ENCODE measurements around the gene PRPH. TPM values are rescaled to one million over a fixed set of nuclear protein-coding genes. Genes with fewer than 3 reads are reported as not detected.

The PRPH gene
- total and polyA plus RNA-seq, 9 of the 15 experiments (the other 6 are each of a cell fraction or from before 2014, with no cell fraction given): 0.27 to 1.9 (median 1.3) TPM; not detected in 1

DNA sequence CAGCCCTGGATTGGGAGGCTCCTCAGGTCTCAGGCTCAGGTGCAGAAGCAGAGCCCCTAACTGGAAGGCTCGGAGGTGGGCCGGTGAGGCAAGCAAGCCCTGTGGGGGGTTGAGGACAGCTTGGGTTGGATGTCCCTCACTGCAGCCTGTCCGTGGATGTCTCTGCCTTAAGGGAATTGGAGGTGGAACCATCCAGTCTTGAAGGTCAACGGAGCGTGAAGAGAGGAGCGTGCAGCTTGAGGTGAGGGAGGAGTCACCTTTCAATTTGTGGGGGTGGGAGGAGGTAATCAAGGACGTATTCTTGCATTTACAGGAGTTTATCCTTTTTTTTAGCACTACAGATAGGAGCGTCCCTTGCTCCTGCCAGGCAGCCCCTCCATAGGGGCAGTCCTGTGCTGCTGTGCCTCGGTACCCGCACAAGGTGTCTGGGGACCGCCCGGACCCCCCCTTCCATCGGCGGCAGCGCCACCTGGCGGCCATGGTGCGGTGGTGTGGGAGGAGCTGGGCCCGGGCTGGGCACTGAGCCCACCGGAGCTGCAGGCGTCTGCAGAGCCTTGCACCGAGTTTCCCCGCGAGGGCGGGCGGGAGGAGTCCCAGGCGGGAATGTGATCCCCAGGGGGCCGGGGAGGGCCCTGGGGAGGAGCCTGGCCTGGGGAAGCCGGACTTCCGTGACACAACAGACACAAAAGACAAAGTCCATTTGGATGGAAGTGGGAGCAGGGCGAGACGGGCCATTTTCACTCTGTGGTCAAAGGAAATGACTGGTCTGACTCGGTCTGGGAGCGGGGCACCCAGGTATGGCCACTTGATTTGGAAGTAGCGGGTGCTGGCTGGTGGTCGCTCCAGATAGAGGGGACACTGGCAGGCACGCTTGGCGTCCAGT lies 52.6 kb downstream of the PRPH start (continued):
- TF ChIP-seq PPARD (CRISPR knock-in tag; IDR thresholded peaks at IDR 0.05) (no peak), KHSRP (IDR thresholded peaks at IDR 0.05) (no peak), CBX1 (IDR thresholded peaks at IDR 0.05; ENCODE audit: low read depth) (no peak), BRF1 (IDR thresholded peaks at IDR 0.05; ENCODE audit: borderline replicate concordance, extremely low read depth, insufficient read length) (no peak), SMARCA4 (IDR thresholded peaks at IDR 0.05) (no peak), YY1 (IDR thresholded peaks at IDR 0.05; ENCODE audit: borderline replicate concordance in 1 of 3, control insufficient read depth in 1 of 3, extremely low read depth in 1 of 3, insufficient read depth in 3 of 3, insufficient read length in 1 of 3, insufficient replicate concordance in 2 of 3, low read depth in 1 of 3, low read length in 2 of 3) (peak in 1 of 3 experiments; percentile 17), CREM (IDR thresholded peaks at IDR 0.05; ENCODE audit: low read depth) (peak; percentile 38; the same call in 1 of the 2 replicates), NEUROD1 (IDR thresholded peaks at IDR 0.05; ENCODE audit: borderline replicate concordance, low read depth, low read length, partially characterized antibody) (no peak), CCNT2 (IDR thresholded peaks at IDR 0.05; ENCODE audit: borderline replicate concordance, extremely low read depth, insufficient read length, low read depth, low read length) (no peak), ELF1 (tag; IDR thresholded peaks at IDR 0.05) (no peak), PHB (CRISPR knock-in tag; IDR thresholded peaks at IDR 0.05) (no peak)
- TF ChIP-seq, protein P1, sequence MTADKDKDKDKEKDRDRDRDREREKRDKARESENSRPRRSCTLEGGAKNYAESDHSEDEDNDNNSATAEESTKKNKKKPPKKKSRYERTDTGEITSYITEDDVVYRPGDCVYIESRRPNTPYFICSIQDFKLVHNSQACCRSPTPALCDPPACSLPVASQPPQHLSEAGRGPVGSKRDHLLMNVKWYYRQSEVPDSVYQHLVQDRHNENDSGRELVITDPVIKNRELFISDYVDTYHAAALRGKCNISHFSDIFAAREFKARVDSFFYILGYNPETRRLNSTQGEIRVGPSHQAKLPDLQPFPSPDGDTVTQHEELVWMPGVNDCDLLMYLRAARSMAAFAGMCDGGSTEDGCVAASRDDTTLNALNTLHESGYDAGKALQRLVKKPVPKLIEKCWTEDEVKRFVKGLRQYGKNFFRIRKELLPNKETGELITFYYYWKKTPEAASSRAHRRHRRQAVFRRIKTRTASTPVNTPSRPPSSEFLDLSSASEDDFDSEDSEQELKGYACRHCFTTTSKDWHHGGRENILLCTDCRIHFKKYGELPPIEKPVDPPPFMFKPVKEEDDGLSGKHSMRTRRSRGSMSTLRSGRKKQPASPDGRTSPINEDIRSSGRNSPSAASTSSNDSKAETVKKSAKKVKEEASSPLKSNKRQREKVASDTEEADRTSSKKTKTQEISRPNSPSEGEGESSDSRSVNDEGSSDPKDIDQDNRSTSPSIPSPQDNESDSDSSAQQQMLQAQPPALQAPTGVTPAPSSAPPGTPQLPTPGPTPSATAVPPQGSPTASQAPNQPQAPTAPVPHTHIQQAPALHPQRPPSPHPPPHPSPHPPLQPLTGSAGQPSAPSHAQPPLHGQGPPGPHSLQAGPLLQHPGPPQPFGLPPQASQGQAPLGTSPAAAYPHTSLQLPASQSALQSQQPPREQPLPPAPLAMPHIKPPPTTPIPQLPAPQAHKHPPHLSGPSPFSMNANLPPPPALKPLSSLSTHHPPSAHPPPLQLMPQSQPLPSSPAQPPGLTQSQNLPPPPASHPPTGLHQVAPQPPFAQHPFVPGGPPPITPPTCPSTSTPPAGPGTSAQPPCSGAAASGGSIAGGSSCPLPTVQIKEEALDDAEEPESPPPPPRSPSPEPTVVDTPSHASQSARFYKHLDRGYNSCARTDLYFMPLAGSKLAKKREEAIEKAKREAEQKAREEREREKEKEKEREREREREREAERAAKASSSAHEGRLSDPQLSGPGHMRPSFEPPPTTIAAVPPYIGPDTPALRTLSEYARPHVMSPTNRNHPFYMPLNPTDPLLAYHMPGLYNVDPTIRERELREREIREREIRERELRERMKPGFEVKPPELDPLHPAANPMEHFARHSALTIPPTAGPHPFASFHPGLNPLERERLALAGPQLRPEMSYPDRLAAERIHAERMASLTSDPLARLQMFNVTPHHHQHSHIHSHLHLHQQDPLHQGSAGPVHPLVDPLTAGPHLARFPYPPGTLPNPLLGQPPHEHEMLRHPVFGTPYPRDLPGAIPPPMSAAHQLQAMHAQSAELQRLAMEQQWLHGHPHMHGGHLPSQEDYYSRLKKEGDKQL (CRISPR knock-in tag; IDR thresholded peaks at IDR 0.05; ENCODE audit: borderline replicate concordance): no peak
- TF ChIP-seq, protein P2, sequence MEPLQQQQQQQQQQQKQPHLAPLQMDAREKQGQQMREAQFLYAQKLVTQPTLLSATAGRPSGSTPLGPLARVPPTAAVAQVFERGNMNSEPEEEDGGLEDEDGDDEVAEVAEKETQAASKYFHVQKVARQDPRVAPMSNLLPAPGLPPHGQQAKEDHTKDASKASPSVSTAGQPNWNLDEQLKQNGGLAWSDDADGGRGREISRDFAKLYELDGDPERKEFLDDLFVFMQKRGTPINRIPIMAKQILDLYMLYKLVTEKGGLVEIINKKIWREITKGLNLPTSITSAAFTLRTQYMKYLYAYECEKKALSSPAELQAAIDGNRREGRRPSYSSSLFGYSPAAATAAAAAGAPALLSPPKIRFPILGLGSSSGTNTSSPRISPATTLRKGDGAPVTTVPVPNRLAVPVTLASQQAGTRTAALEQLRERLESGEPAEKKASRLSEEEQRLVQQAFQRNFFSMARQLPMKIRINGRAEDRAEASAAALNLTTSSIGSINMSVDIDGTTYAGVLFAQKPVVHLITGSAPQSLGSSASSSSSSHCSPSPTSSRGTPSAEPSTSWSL (CRISPR knock-in tag; IDR thresholded peaks at IDR 0.05; ENCODE audit: borderline replicate concordance): no peak
- TF ChIP-seq, protein P3, sequence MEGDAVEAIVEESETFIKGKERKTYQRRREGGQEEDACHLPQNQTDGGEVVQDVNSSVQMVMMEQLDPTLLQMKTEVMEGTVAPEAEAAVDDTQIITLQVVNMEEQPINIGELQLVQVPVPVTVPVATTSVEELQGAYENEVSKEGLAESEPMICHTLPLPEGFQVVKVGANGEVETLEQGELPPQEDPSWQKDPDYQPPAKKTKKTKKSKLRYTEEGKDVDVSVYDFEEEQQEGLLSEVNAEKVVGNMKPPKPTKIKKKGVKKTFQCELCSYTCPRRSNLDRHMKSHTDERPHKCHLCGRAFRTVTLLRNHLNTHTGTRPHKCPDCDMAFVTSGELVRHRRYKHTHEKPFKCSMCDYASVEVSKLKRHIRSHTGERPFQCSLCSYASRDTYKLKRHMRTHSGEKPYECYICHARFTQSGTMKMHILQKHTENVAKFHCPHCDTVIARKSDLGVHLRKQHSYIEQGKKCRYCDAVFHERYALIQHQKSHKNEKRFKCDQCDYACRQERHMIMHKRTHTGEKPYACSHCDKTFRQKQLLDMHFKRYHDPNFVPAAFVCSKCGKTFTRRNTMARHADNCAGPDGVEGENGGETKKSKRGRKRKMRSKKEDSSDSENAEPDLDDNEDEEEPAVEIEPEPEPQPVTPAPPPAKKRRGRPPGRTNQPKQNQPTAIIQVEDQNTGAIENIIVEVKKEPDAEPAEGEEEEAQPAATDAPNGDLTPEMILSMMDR (IDR thresholded peaks at IDR 0.05 in 2 of 3, conservative IDR thresholded peaks at IDR 0.05 in 1 of 3; ENCODE audit: insufficient read depth in 2 of 3, low read depth in 1 of 3, low read length in 3 of 3): peak; percentile 75 to 93 (median 92)
- TF ChIP-seq, protein P4, sequence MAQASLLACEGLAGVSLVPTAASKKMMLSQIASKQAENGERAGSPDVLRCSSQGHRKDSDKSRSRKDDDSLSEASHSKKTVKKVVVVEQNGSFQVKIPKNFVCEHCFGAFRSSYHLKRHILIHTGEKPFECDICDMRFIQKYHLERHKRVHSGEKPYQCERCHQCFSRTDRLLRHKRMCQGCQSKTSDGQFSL (CRISPR knock-in tag; IDR thresholded peaks at IDR 0.05): peak; percentile 99
- TF ChIP-seq, protein P4 (tag; IDR thresholded peaks at IDR 0.05): peak in 1 of 2 experiments; percentile 94; a peak in 2 of 4 replicates

All from K562 (cell line).